Liver (tissue), 9 donors: Measurements from ENCODE around the gene MSMO1. TPM values are rescaled to one million over a fixed set of nuclear protein-coding genes. Genes with fewer than 3 reads are reported as not detected.
"Not testable (repeated sequence)": the region's sequence is repeated elsewhere in the genome, so short reads cannot be mapped to it uniquely, and the experiment has no call there.

ENCODE experiments used
- DNase-seq: peaks from one replicate; pipeline ENCODE4 v3.0.0-alpha.2; 2017; ENCODE audit warnings: low spot score
- H3K27ac ChIP-seq, 2 donors: one replicate each; pipeline ENCODE4 v1.7.0; 2013; ENCODE audit warnings: inconsistent platforms in 2 of 2, low read length in 2 of 2, control low read depth in 1 of 2, low read depth in 1 of 2, mild to moderate bottlenecking in 1 of 2
- H3K27me3 ChIP-seq, 4 donors: one replicate each; pipeline versions ENCODE4 v1.6.1 to v1.7.0; 2013; ENCODE audit warnings: low read length in 3 of 4, inconsistent platforms in 1 of 4, mild to moderate bottlenecking in 1 of 4, moderate library complexity in 1 of 4; ENCODE audit not compliant: control insufficient read depth in 4 of 4, insufficient read depth in 4 of 4
- H3K36me3 ChIP-seq, 4 donors: one replicate each; pipeline versions ENCODE4 v1.6.1 to v1.7.0; 2013; ENCODE audit warnings: low read length in 3 of 4, mild to moderate bottlenecking in 3 of 4, low read depth in 1 of 4, moderate library complexity in 1 of 4; ENCODE audit not compliant: control insufficient read depth in 4 of 4, insufficient read depth in 3 of 4
- H3K4me1 ChIP-seq, 4 donors: one replicate each; pipeline versions ENCODE4 v1.6.1 to v1.7.0; 2013; ENCODE audit warnings: low read length in 3 of 4, mild to moderate bottlenecking in 3 of 4, moderate library complexity in 1 of 4; ENCODE audit not compliant: control insufficient read depth in 4 of 4, insufficient read depth in 4 of 4
- H3K4me3 ChIP-seq, 3 donors: one replicate each; pipeline versions ENCODE4 v1.6.1 to v1.7.0; 2013; ENCODE audit warnings: low read length in 3 of 3, control low read depth in 1 of 3, low read depth in 1 of 3, mild to moderate bottlenecking in 1 of 3
- H3K9ac ChIP-seq, 2 donors: one replicate each; pipeline ENCODE4 v1.7.0; 2013; ENCODE audit warnings: low read length in 2 of 2, mild to moderate bottlenecking in 2 of 2, moderate library complexity in 2 of 2, control low read depth in 1 of 2, low read depth in 1 of 2
- H3K9me3 ChIP-seq, 4 donors: one replicate each; pipeline versions ENCODE4 v1.6.1 to v1.7.0; 2013; ENCODE audit warnings: low read length in 3 of 4; ENCODE audit not compliant: control insufficient read depth in 4 of 4
- EGR1 ChIP-seq, 2 donors: IDR thresholded peaks; 2 replicates each; pipeline ENCODE4 v1.6.1; 2016 to 2018; ENCODE audit warnings: antibody characterized with exemption in 2 of 2, low read depth in 2 of 2
- FOXA1 ChIP-seq: IDR thresholded peaks from 2 replicates; pipeline ENCODE4 v1.6.1; 2016; ENCODE audit warnings: antibody characterized with exemption
- FOXA2 ChIP-seq: IDR thresholded peaks from 2 replicates; pipeline ENCODE4 v1.6.1; 2016; ENCODE audit warnings: antibody characterized with exemption
- GABPA ChIP-seq, 2 donors: IDR thresholded peaks in 1 of 2; conservative IDR thresholded peaks in 1 of 2; 2 replicates each; pipeline ENCODE4 v1.6.1; 2016; ENCODE audit warnings: antibody characterized with exemption in 2 of 2, mild to moderate bottlenecking in 1 of 2, moderate library complexity in 1 of 2
- HNF4A ChIP-seq, 2 donors: conservative IDR thresholded peaks; 2 replicates each; pipeline ENCODE4 v1.6.1; 2016; ENCODE audit warnings: antibody characterized with exemption in 2 of 2, mild to moderate bottlenecking in 2 of 2
- HNF4G ChIP-seq: IDR thresholded peaks from 2 replicates; pipeline ENCODE4 v1.6.1; 2016; ENCODE audit warnings: antibody characterized with exemption
- JUND ChIP-seq, 2 donors: IDR thresholded peaks; 2 replicates each; pipeline ENCODE4 v1.6.1; 2016; ENCODE audit warnings: antibody characterized with exemption in 2 of 2
- NR2F2 ChIP-seq: IDR thresholded peaks from 2 replicates; pipeline ENCODE4 v1.6.1; 2016; ENCODE audit warnings: antibody characterized with exemption
- RAD21 ChIP-seq, 2 donors: IDR thresholded peaks; 2 replicates each; pipeline ENCODE4 v1.6.1; 2016; ENCODE audit warnings: antibody characterized with exemption in 2 of 2, mild to moderate bottlenecking in 2 of 2
- RXRA ChIP-seq, 2 donors: IDR thresholded peaks; 2 replicates each; pipeline ENCODE4 v1.6.1; 2017 to 2018; ENCODE audit warnings: antibody characterized with exemption in 2 of 2, mild to moderate bottlenecking in 1 of 2
- SP1 ChIP-seq: IDR thresholded peaks from 2 replicates; pipeline ENCODE4 v1.6.1; 2018; ENCODE audit warnings: antibody characterized with exemption, mild to moderate bottlenecking
- TAF1 ChIP-seq: conservative IDR thresholded peaks from 2 replicates; pipeline ENCODE4 v1.6.1; 2016; ENCODE audit warnings: antibody characterized with exemption, mild to moderate bottlenecking
- YY1 ChIP-seq: IDR thresholded peaks from 2 replicates; pipeline ENCODE4 v1.6.1; 2016; ENCODE audit warnings: antibody characterized with exemption, mild to moderate bottlenecking
- WGBS: extraction: QIAGEN DNeasy Blood & Tissue Kit; methylation state at CpG from one replicate; pipeline ENCODE4 v1.1.7; 2013; 5-methylcytosine and 5-hydroxymethylcytosine counted together
- polyA plus RNA-seq, 2 donors: library from polyadenylated mRNA; stranded (reverse) in 1 of 2; unstranded in 1 of 2; fragments of 200-250 nt in 1 of 2; fragments of >200 nt in 1 of 2; fragmentation: Nextera tagmentation in 1 of 2; extraction: Ambion mirVana in 1 of 2; gene quantifications; one replicate each; pipeline versions ENCODE4 v1.2.1 to v1.2.3, GENCODE V29; 2013 to 2015
- total RNA-seq, 2 donors: library from RNA; depleted of rRNA; stranded (reverse); fragments of >200 nt; gene quantifications; one replicate each; pipeline ENCODE4 v1.2.3, GENCODE V29; 2014
- TF ChIP-seq, protein P1 (sequence below): IDR thresholded peaks from 2 replicates; pipeline ENCODE4 v1.6.1; 2016; ENCODE audit warnings: antibody characterized with exemption
- TF ChIP-seq, protein P2 (sequence below): fragments of 150-350 bp; IDR thresholded peaks from 2 replicates; pipeline ENCODE4 v1.5.1; 2017; ENCODE audit warnings: improper control_type of control experiment, low read depth, low read length; ENCODE audit not compliant: missing input control
- TF ChIP-seq, protein P3 (sequence below): IDR thresholded peaks from 2 replicates; pipeline ENCODE4 v1.6.1; 2016; ENCODE audit warnings: antibody characterized with exemption
- TF ChIP-seq, protein P4 (sequence below): IDR thresholded peaks from 2 replicates; pipeline ENCODE4 v1.6.1; 2016; ENCODE audit warnings: antibody characterized with exemption, mild to moderate bottlenecking
- TF ChIP-seq, protein P5 (sequence below): IDR thresholded peaks from 2 replicates; pipeline ENCODE4 v1.6.1; 2016; ENCODE audit warnings: antibody characterized with exemption
- donor health status: healthy.
- donor health status: healthy.
- donor health status: healthy.
- donor health status: healthy.
- donor health status: healthy.

The MSMO1 gene
- total and polyA plus RNA-seq, 4 donors, result 153 to 721 (median 326) TPM

DNA sequence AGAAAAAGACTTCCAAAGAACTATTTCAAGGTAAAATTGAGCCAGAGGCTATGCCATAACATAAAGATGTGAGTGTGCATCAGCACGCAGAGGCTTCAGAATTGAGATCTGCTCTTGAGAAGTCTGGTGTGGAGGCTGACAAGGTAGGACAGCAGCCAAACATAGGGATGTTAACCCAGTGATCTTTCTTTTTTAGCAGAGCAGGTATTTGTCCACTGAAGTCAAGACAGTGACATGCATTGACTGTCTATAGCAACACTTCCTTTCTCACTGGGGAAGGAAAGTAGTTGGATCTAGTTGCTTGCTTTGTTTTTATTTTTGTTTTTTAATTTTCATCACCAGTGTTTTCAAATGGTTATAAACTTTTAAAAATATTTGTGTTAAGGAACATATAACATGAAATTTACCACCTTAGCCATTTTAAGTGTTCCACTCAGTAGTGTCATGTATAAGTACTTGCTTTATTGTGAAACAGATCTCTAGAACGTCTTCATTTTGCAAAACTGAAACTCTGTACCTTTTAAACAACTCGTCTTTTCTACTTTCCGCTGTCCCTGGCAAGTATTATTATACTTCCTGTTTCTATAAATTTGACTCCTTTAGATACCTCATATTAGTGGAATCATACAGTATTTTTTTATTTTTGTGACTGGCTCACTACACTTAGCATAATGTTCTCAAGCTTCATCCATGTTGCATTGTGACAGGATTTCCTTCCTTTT is 40.7 kb upstream of the MSMO1 start:
- not testable (repeated sequence) for DNase-seq, H3K9ac ChIP-seq, H3K9me3 ChIP-seq, H3K36me3 ChIP-seq, H3K27ac ChIP-seq, H3K27me3 ChIP-seq, H3K4me3 ChIP-seq
- 83% methylated on average over 4 of the region's 4 CpGs for WGBS
- H3K4me1 ChIP-seq, result peaks cover 2 to 17% (median 12%) of the 10 kb centered on the region in 4 donors

DNA sequence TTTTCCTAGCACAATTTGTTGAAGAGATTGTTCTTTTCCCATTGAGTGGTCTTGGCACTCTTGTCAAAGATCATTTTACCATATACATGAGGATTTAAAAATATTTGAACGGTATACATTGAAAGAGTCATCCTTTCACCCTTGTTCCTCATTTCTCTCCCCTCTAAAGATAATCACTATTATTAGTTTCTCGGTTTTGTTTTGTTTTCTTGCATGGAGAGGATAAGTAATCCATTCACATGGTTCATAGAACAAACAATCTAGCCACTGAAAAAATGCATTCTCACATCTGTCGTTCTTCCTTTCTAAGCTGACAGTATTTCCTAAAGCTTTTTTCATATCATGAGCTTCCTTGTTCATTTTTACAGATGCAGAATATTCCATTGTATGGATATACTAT is 39.2 kb upstream of the MSMO1 start:
- peaks cover 0 to 2% (median 0%) of the 10 kb centered on the region in 4 donors for H3K36me3 ChIP-seq
- peak overlapping the region in 1 of 2 donors; percentile 4 for H3K27ac ChIP-seq
- H3K9ac ChIP-seq, result no peak overlapping the region
- DNase-seq, result no peak
- no peak for TF ChIP-seq RAD21 (IDR thresholded peaks at IDR 0.05)
- peaks cover 2 to 17% (median 12%) of the 10 kb centered on the region in 4 donors for H3K4me1 ChIP-seq
- H3K4me3 ChIP-seq, result no peak overlapping the region
- no peaks in the 10 kb centered on the region for H3K9me3 ChIP-seq
- no peaks in the 10 kb centered on the region for H3K27me3 ChIP-seq
- WGBS, result 55% methylated on average over 3 of the region's 3 CpGs

DNA sequence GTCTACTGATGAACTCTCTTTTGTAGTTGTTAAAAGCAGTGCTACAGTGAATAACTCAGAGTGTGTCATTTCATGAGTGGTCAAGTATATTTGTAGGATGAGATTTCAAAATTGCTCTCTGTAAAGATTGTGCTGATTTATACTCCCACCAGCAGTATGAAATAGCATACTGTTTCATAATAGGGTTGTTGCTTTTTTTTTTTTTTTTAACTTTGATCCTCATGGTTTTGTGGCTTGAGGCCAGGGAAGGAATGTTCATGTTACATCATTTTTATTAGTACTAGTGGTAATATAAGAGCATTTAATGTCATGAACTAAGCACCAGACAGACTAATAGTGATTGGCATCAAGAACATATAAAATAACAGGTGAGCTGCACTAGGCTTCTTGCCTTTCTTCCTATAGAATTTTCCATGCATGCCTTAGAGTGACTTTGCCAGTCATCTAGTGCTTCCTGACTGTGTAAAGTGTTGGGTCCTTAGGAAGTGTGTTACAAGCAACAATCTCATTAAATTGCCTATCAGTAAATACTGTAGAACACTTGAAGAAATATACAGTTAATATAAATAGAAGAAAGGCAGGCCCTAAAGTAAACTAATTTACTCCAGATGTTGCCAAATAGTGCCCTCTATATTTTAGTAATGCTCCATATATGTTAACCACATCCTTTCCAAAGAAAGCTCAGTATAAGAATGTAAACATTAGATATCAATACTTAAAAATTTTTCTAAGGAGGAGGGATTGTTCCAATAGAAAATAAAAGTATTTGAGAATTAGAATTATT is 38.6 kb upstream of the MSMO1 start:
- no peak for DNase-seq
- no peaks in the 10 kb centered on the region for H3K27me3 ChIP-seq
- no peaks in the 10 kb centered on the region for H3K9me3 ChIP-seq
- peaks cover 0 to 2% (median 0%) of the 10 kb centered on the region in 4 donors for H3K36me3 ChIP-seq
- no peak overlapping the region for H3K4me3 ChIP-seq
- peaks cover 2 to 17% (median 12%) of the 10 kb centered on the region in 4 donors for H3K4me1 ChIP-seq
- TF ChIP-seq NR2F2, result no peak
- TF ChIP-seq FOXA2, result no peak
- no peak for TF ChIP-seq JUND (IDR thresholded peaks at IDR 0.05)
- TF ChIP-seq YY1, result no peak
- peak; percentile 32 to 34 for TF ChIP-seq RXRA (IDR thresholded peaks at IDR 0.05)
- no peak for TF ChIP-seq GABPA (IDR thresholded peaks at IDR 0.05 in 1 of 2, conservative IDR thresholded peaks at IDR 0.05 in 1 of 2)
- no peak for TF ChIP-seq TAF1
- TF ChIP-seq HNF4A (conservative IDR thresholded peaks at IDR 0.05), result peak; percentile 42 to 43
- TF ChIP-seq, protein P1, sequence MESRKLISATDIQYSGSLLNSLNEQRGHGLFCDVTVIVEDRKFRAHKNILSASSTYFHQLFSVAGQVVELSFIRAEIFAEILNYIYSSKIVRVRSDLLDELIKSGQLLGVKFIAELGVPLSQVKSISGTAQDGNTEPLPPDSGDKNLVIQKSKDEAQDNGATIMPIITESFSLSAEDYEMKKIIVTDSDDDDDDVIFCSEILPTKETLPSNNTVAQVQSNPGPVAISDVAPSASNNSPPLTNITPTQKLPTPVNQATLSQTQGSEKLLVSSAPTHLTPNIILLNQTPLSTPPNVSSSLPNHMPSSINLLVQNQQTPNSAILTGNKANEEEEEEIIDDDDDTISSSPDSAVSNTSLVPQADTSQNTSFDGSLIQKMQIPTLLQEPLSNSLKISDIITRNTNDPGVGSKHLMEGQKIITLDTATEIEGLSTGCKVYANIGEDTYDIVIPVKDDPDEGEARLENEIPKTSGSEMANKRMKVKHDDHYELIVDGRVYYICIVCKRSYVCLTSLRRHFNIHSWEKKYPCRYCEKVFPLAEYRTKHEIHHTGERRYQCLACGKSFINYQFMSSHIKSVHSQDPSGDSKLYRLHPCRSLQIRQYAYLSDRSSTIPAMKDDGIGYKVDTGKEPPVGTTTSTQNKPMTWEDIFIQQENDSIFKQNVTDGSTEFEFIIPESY, result no peak
- TF ChIP-seq, protein P2, sequence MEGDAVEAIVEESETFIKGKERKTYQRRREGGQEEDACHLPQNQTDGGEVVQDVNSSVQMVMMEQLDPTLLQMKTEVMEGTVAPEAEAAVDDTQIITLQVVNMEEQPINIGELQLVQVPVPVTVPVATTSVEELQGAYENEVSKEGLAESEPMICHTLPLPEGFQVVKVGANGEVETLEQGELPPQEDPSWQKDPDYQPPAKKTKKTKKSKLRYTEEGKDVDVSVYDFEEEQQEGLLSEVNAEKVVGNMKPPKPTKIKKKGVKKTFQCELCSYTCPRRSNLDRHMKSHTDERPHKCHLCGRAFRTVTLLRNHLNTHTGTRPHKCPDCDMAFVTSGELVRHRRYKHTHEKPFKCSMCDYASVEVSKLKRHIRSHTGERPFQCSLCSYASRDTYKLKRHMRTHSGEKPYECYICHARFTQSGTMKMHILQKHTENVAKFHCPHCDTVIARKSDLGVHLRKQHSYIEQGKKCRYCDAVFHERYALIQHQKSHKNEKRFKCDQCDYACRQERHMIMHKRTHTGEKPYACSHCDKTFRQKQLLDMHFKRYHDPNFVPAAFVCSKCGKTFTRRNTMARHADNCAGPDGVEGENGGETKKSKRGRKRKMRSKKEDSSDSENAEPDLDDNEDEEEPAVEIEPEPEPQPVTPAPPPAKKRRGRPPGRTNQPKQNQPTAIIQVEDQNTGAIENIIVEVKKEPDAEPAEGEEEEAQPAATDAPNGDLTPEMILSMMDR, result no peak
- peak; percentile 32 to 37 for TF ChIP-seq RAD21 (IDR thresholded peaks at IDR 0.05)
- TF ChIP-seq HNF4G, result no peak
- TF ChIP-seq, protein P3, sequence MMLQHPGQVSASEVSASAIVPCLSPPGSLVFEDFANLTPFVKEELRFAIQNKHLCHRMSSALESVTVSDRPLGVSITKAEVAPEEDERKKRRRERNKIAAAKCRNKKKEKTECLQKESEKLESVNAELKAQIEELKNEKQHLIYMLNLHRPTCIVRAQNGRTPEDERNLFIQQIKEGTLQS, result no peak
- TF ChIP-seq, protein P4, sequence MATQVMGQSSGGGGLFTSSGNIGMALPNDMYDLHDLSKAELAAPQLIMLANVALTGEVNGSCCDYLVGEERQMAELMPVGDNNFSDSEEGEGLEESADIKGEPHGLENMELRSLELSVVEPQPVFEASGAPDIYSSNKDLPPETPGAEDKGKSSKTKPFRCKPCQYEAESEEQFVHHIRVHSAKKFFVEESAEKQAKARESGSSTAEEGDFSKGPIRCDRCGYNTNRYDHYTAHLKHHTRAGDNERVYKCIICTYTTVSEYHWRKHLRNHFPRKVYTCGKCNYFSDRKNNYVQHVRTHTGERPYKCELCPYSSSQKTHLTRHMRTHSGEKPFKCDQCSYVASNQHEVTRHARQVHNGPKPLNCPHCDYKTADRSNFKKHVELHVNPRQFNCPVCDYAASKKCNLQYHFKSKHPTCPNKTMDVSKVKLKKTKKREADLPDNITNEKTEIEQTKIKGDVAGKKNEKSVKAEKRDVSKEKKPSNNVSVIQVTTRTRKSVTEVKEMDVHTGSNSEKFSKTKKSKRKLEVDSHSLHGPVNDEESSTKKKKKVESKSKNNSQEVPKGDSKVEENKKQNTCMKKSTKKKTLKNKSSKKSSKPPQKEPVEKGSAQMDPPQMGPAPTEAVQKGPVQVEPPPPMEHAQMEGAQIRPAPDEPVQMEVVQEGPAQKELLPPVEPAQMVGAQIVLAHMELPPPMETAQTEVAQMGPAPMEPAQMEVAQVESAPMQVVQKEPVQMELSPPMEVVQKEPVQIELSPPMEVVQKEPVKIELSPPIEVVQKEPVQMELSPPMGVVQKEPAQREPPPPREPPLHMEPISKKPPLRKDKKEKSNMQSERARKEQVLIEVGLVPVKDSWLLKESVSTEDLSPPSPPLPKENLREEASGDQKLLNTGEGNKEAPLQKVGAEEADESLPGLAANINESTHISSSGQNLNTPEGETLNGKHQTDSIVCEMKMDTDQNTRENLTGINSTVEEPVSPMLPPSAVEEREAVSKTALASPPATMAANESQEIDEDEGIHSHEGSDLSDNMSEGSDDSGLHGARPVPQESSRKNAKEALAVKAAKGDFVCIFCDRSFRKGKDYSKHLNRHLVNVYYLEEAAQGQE, result no peak
- no peak for TF ChIP-seq FOXA1
- TF ChIP-seq SP1, result no peak
- TF ChIP-seq, protein P5, sequence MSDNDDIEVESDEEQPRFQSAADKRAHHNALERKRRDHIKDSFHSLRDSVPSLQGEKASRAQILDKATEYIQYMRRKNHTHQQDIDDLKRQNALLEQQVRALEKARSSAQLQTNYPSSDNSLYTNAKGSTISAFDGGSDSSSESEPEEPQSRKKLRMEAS, result no peak
- no peak for TF ChIP-seq EGR1 (IDR thresholded peaks at IDR 0.05; ENCODE audit: low read depth in 2 of 2)
- H3K9ac ChIP-seq, result no peak overlapping the region
- H3K27ac ChIP-seq, result peak overlapping the region in 1 of 2 donors; percentile 4
